ENCODE measurements around the gene FZD1. TPM values are rescaled to one million over a fixed set of nuclear protein-coding genes. Genes with fewer than 3 reads are reported as not detected.

Gene FZD1
- polyA plus RNA-seq, 1 donor, result 11.8 TPM

DNA sequence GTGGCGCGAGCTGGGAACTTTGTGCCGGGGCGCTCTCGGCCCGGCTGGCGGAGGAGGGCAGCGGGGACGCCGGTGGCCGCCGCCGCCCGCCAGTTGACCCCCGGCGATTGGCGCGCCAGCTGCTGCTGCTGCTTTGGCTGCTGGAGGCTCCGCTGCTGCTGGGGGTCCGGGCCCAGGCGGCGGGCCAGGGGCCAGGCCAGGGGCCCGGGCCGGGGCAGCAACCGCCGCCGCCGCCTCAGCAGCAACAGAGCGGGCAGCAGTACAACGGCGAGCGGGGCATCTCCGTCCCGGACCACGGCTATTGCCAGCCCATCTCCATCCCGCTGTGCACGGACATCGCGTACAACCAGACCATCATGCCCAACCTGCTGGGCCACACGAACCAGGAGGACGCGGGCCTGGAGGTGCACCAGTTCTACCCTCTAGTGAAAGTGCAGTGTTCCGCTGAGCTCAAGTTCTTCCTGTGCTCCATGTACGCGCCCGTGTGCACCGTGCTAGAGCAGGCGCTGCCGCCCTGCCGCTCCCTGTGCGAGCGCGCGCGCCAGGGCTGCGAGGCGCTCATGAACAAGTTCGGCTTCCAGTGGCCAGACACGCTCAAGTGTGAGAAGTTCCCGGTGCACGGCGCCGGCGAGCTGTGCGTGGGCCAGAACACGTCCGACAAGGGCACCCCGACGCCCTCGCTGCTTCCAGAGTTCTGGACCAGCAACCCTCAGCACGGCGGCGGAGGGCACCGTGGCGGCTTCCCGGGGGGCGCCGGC lies 870 bp downstream of the FZD1 start:
- DNase-seq, result peak; percentile 75

DNA sequence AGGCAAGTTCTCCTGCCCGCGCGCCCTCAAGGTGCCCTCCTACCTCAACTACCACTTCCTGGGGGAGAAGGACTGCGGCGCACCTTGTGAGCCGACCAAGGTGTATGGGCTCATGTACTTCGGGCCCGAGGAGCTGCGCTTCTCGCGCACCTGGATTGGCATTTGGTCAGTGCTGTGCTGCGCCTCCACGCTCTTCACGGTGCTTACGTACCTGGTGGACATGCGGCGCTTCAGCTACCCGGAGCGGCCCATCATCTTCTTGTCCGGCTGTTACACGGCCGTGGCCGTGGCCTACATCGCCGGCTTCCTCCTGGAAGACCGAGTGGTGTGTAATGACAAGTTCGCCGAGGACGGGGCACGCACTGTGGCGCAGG lies 1.4 kb downstream of the FZD1 start:
- peak; percentile 36 for DNase-seq

DNA sequence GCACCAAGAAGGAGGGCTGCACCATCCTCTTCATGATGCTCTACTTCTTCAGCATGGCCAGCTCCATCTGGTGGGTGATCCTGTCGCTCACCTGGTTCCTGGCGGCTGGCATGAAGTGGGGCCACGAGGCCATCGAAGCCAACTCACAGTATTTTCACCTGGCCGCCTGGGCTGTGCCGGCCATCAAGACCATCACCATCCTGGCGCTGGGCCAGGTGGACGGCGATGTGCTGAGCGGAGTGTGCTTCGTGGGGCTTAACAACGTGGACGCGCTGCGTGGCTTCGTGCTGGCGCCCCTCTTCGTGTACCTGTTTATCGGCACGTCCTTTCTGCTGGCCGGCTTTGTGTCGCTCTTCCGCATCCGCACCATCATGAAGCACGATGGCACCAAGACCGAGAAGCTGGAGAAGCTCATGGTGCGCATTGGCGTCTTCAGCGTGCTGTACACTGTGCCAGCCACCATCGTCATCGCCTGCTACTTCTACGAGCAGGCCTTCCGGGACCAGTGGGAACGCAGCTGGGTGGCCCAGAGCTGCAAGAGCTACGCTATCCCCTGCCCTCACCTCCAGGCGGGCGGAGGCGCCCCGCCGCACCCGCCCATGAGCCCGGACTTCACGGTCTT lies 1.9 kb downstream of the FZD1 start:
- DNase-seq, result peak; percentile 48

DNA sequence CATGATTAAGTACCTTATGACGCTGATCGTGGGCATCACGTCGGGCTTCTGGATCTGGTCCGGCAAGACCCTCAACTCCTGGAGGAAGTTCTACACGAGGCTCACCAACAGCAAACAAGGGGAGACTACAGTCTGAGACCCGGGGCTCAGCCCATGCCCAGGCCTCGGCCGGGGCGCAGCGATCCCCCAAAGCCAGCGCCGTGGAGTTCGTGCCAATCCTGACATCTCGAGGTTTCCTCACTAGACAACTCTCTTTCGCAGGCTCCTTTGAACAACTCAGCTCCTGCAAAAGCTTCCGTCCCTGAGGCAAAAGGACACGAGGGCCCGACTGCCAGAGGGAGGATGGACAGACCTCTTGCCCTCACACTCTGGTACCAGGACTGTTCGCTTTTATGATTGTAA lies 2.5 kb downstream of the FZD1 start:
- no peak for DNase-seq

DNA sequence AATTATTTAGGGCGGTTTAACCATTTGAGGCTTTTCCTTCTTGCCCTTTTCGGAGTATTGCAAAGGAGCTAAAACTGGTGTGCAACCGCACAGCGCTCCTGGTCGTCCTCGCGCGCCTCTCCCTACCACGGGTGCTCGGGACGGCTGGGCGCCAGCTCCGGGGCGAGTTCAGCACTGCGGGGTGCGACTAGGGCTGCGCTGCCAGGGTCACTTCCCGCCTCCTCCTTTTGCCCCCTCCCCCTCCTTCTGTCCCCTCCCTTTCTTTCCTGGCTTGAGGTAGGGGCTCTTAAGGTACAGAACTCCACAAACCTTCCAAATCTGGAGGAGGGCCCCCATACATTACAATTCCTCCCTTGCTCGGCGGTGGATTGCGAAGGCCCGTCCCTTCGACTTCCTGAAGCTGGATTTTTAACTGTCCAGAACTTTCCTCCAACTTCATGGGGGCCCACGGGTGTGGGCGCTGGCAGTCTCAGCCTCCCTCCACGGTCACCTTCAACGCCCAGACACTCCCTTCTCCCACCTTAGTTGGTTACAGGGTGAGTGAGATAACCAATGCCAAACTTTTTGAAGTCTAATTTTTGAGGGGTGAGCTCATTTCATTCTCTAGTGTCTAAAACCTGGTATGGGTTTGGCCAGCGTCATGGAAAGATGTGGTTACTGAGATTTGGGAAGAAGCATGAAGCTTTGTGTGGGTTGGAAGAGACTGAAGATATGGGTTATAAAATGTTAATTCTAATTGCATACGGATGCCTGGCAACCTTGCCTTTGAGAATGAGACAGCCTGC lies 3.1 kb downstream of the FZD1 start:
- DNase-seq, result peak; percentile 45

DNA sequence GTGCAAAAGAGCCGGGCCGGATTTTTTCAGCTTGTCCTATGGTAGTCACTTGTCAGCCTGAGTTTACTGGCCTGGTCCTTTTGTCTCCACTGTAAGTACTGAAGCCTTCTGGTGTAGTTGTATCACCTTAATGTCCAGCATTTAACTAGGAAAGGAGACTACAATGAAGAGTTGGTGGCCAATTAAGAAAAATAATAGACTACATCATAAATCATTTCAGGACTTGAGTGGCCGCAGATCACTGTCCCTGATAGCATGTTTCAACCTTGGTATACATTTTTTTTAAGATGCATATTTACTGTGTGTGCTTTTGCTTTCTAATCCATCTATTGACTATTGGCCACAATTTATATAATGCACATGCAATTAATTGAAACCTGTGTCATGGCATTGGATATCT lies 6.1 kb downstream of the FZD1 start:
- no peak for DNase-seq

DNA sequence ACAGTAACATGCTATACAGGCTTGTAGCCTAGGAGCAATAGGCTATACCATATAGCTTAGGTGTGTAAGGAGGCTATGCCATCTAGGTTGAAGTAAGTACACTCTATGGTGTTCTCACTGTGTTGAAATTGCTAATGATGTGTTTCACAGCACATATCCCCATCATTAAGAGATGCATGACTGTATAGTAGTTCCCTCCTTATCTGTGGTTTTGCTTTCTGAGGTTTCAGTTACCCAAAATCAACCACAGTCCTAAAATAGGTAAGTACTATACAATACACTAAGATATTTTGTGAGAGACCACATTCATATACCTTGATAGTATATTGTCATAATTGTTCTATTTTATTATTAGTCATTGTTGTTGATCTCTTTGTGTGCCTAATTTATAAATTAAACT lies 12.7 kb downstream of the FZD1 start:
- no peak for DNase-seq

DNA sequence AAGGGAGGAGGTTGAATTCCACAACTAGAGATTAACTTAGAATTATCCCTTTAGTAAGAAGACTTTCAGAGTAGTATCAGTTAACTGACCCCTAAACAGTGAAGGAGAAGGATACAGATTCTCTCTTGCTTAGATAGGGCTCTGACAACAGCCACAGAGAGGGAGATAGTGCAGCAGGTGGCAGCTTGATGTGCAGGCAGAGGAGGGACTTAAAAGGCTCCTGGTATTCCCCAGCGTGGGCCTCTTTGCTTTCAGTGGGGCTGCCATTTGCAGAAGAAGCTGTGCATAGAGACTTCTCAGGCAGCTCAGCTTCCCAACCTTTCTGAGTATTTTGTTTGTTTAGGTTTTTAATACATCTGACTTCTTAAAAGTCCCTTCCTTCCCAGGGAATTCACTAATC lies 16.0 kb downstream of the FZD1 start:
- DNase-seq, result no peak

DNA sequence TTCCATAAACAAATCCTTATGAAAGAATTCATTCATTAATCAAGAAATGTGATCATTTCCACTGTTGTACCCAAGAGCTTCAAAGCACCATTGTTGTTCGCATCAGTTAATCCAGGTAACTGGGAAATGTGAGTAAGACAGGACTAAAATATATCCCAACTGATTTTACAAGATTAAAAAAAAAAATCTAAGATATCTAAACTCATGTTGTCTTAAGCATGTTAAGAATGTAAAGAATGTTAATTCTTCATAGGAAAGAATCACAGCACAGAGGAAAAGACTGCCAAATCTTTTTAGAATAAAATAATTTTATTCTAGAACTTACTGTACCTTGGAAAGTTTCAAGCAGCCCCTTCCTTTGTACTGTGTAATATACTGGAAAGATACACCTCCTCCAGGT lies 16.4 kb downstream of the FZD1 start:
- DNase-seq, result no peak

DNA sequence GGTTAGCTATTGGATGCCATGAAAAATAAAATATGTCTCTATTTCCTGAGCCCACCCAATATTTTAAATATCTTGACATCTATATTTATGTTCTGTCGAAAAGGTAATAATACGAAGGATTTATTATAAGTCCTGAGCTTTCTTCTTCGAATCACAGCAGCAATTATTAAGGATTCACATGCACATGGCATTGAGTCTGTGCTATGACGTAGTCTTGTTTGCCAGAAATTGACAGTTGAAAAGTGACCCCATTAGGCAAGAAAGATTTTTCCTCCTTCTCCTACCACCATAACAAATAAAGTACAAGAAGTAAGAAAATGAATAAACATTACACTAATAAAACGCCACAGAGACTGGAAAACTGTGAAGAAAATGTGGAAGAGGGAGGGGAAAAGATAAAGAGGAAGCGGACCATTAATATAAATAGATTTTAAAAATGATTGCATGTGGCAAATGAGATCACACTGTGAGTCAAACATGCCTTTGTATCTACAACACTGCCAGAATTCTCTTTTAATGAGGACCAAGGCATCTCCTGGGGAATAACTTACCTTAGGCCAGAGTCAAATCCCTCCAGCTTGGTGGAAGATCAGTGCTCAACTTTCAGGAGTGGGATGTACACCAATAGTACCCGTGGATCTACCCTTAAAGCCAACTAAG lies 21.6 kb downstream of the FZD1 start:
- no peak for DNase-seq

DNA sequence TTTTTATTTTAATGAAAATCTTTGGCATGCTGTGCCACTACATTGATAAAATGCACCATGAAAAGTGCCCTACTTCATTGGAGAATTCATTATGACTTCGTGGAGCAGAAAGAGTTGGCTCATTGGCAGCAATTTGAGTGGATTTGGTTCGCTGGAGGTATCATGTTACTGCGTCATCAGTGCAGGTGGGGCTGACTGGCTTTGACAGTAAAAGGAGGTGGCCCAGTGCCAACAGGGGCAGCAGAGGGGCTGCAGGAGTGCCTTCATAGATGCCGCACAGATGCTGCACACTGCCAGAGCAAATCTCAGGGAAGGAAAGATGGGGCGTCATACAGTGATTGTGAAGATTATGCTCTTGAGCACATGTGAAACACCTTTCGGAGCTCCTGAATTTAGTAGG lies 22.2 kb downstream of the FZD1 start:
- DNase-seq, result no peak

DNA sequence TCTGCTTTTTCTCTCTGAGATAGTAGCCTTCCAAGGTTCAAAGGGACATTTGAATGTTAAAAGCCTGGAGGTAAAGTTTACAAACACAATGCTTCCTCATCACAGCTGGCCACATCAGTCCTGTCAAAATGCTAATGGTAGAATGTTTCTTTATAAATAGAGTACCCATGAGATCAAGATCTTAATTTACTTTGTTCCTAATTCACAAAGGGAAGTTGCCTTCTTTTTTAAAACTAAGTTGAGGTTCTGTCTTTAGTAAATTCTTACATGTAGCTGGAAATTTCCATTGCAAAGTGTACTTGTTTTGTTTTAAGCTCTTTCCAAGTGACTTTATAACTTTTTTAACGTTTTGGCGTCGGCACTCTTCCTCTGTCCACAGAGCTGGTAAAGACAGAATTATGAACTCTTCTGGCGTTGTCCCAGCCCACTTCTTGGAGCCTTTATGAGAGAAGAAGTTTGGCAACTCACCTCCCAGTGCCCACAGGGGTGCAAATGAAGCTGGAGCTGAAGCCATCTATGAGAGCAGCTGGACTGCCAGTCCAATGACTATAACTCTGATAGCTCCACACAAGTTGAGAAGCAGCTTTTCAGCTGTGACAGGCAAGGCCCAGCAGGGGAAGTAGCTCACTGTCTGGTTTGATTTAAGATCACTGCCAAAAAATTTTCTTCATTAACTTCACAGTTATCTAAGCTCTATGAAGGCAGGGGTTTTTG lies 23.3 kb downstream of the FZD1 start:
- DNase-seq, result peak; percentile 37

DNA sequence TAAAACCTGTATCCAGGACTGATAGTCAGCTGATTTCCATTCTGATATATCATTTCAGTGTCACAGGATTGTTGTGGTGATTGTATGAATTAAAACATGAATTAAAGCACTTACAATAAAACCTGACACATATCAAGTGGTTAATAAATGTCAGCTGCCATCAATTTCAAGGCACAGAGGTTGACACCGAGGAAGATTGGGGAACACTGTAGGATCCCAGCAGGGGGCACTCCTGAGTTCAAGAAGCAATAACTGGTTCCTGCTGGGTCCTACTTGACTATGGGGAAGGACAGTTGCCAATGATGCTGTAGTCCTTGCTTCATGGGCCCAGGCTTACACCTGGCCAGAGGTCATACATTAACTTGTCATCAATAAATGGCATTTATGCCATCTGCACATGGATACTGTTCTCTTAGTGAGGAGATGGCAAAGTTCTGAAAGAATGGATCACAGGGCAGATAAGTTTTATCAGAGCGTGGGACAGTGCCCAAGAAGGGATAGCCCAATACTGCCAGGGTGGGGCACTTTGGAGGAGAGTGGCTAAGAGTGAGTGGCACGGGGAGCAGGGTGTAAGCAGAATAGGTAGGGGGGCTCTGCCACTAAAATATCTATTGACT lies 24.1 kb downstream of the FZD1 start:
- no peak for DNase-seq

DNA sequence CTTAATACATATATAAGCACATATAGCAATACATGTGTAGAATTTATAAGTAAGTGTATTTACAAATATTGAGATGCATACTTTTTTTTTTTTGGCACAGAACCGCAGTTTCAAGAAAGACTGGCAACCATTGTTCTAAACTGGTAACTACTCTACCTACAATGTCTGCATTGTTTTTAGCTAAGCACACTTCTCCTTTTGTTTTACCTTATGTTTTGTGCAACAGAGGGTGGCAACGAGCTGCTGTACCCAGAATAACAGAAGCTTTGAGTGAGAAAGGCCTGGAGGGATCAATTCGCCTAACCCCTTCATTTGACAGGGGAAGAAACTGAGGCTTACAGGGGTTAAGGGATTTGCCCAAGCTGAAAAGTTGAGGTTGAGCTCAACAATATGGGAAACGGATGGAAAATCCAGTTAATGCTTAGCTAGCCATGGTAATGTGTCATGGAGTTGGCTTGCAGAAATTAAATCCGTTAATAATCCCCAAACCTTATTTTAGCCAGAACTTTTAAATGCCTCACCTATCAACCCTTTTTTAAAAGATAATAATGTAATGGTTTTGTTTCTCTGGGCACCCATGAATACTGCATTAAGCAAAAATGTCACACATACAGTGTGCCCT lies 25.5 kb downstream of the FZD1 start:
- DNase-seq, result no peak

DNA sequence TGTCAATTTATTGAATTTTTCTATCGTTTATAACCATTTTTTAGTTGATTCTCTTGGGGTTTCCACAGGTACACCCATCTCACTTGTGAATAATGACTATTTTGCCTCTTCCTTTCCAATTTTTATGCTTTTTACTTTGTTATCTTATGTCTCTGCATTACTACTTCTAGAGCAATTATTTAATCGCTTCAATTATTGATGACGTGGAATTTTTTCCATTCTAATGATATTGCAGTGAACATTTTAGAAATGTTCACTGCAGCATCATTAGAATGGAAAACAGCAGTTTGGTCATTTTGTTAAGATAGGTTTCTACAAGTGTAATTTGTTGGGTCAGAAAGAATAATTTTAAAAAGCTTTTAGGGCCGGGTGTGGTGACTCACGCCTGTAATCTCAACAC lies 27.1 kb downstream of the FZD1 start:
- no peak for DNase-seq

DNA sequence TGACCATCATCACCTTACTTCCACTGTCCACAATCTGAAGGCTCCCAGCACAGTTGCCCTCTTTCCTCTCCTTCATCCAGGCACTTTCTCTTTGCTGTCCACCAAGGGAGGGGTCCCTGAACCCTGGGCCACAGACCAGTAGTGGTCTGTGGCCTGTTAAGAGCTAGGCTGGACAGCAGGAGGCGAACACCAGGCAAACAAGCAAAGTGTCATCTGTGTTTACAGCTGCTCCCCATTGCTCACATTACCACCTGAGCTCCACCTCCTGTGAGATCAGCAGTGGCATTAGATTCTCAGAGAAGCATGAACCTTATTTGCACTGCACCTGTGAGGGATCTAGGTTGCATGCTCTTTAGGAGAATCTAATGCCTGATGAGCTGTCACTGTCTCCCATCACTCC lies 27.7 kb downstream of the FZD1 start:
- no peak for DNase-seq

DNA sequence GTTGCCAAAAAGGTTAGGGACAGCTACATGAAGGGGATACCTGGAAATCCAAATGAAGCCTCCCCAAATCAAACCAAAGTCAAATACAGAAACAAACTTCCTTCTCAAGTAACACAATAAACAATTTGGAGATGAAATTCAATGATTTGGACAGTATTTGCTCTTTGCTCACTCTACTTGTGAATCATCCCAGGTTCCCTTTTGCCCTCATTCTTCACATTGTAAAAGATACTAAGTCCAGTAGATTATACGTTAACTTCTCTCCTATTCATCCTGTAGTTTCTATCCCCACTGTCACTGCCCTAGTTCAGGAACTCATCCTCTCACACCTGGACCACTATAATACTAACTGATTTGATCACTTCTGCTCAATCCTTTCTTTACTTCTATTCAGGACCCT lies 28.3 kb downstream of the FZD1 start:
- no peak for DNase-seq

DNA sequence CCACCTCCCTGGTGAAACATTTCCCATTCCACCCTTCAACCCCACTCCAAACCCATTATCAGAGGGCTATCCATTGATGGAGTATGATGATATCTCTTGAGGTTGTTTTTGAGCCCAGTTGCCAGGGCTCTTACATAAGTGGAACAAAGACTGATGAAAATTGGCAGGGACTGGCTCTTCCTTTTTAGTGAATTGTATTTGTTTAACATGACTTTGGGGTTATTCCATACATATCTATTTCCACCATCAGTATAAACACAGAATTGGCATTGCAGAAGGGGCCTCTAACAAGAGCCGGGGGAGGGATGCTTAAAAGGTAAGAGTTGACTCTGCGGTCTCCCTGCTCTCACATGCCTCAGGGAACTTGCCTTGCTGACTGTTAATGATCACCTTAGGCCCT lies 28.9 kb downstream of the FZD1 start:
- DNase-seq, result no peak

DNA sequence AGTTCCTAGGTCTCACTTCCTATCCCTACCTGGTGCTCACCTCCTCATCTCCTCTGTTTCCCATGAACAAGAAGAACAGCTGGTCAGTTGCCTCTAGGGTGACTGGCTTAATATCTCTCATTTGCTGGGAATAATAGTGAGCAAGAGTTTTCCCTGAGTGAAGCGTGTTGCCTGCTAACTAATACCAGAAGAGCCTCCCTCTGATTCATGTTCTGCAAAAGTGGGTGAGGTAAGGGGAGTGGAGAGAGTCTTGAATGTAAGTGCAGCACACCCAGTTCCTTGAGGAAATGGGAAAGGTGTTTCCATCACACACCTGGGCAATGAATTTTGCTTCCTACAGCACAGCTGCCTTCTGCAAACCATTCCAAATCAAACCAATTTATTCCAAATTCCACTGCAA lies 29.6 kb downstream of the FZD1 start:
- no peak for DNase-seq

DNA sequence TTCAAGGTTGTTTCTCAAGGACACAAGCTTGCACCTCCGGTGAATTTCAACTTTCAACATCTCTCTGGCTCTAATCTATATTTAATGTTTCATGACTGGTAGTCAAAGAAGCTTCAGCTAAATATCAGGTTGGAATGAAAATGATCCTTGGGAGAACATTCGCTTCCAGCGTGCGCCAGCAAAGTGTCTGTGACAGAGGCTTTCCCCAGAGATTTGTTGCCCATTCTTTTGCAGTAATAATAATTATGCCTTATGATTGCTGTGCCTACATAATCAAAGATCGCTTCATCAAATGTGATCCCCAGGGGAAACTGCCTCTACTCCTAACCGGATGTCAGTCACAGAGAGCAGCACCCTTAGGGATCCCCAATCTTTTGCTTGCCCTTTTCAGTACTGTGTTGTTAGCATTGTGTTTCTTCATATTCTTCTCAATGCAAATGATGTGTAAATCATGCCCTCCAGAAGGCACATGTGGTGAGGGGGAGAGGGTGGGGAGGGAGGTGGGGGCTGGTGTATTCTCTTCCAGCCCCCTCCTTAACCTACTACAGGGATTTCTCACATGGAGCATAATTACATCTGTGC lies 30.5 kb downstream of the FZD1 start:
- no peak for DNase-seq

DNA sequence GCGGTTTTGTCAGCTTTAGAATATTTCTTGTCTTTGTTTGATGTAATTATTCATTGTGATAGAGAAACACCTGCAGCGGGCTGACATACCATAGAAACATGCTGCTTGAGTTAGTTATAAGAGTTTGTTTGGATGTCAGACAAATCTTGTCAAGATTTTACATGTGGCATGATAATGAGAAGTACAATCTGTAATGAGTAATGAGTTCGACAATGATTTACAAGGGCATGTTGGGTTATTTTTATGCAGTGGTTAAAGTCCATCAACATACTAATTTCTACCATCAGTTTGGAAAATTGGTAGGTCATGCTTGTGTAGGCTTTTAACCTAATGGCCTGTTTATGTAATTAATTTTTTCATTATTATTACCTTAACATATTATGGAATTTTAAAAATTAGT lies 31.3 kb downstream of the FZD1 start:
- DNase-seq, result no peak
